HL-60 (cell line): ENCODE measurements around the gene ANO1.

ENCODE experiments used
- DNase-seq, 2 experiments: peaks; one replicate each; pipeline ENCODE4 v3.0.0-alpha.2; 2010 to 2020; ENCODE audit warnings: low read depth in 1 of 2, low spot score in 1 of 2
- H3K27ac ChIP-seq: fragments of 250-450 bp; sonication (Bioruptor Pico); replicated peaks from 2 replicates; pipeline ENCODE4 v1.5.1; 2020; ENCODE audit warnings: mild to moderate bottlenecking, moderate library complexity
- H3K27me3 ChIP-seq: fragments of 250-450 bp; sonication (Bioruptor Pico); 2 replicates; pipeline ENCODE4 v1.5.1; 2021; ENCODE audit warnings: mild to moderate bottlenecking, moderate library complexity; ENCODE audit not compliant: insufficient read depth, poor library complexity, severe bottlenecking
- H3K4me3 ChIP-seq: replicated peaks from 2 replicates; pipeline ENCODE4 v1.5.1; 2011; ENCODE audit warnings: mild to moderate bottlenecking, control low read depth, low read length; ENCODE audit not compliant: insufficient read depth
- GABPA ChIP-seq: IDR thresholded peaks from 2 replicates; pipeline ENCODE4 v1.6.1; 2012; ENCODE audit warnings: low read depth
- POLR2AphosphoS5 ChIP-seq: IDR thresholded peaks from 2 replicates; pipeline ENCODE4 v1.6.1; 2012; ENCODE audit warnings: low read depth
- SPI1 ChIP-seq: IDR thresholded peaks from 2 replicates; pipeline ENCODE4 v1.6.1; 2012; ENCODE audit warnings: low read depth, mild to moderate bottlenecking, borderline replicate concordance
- TF ChIP-seq, protein P1 (sequence below): IDR thresholded peaks from 2 replicates; pipeline ENCODE4 v1.6.1; 2012; ENCODE audit warnings: low read depth; ENCODE audit not compliant: insufficient replicate concordance
- TF ChIP-seq, protein P2 (sequence below): IDR thresholded peaks from one replicate; pipeline ENCODE4 v1.5.1; 2011; ENCODE audit warnings: low read length, control low read depth, inconsistent platforms; ENCODE audit not compliant: insufficient read depth

Gene ANO1

DNA sequence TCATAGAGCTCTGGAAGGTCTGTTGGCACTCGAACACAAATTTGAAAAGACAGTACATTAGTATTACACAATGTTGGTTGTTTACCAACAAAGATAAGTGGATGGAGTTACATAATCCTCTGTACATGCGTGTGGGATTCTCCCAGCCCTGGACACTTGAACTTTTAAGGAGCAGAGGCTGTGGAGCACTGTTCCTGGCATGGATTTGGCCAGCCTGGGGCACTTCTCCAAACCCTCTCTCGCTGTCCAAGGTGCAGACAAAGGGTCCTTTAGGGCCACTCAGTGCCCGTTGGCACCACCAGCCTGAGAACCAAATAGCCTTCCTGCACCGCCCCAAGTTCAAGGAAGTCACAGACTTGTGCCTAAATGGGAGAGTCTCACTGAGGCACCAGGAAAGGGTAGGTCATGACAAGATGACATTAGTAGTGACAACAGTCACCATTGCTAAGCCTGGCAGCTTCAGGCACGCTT, 1.6 kb upstream of the ANO1 start:
- TF ChIP-seq GABPA (no peak), SPI1 (no peak)
- TF ChIP-seq, protein P1, sequence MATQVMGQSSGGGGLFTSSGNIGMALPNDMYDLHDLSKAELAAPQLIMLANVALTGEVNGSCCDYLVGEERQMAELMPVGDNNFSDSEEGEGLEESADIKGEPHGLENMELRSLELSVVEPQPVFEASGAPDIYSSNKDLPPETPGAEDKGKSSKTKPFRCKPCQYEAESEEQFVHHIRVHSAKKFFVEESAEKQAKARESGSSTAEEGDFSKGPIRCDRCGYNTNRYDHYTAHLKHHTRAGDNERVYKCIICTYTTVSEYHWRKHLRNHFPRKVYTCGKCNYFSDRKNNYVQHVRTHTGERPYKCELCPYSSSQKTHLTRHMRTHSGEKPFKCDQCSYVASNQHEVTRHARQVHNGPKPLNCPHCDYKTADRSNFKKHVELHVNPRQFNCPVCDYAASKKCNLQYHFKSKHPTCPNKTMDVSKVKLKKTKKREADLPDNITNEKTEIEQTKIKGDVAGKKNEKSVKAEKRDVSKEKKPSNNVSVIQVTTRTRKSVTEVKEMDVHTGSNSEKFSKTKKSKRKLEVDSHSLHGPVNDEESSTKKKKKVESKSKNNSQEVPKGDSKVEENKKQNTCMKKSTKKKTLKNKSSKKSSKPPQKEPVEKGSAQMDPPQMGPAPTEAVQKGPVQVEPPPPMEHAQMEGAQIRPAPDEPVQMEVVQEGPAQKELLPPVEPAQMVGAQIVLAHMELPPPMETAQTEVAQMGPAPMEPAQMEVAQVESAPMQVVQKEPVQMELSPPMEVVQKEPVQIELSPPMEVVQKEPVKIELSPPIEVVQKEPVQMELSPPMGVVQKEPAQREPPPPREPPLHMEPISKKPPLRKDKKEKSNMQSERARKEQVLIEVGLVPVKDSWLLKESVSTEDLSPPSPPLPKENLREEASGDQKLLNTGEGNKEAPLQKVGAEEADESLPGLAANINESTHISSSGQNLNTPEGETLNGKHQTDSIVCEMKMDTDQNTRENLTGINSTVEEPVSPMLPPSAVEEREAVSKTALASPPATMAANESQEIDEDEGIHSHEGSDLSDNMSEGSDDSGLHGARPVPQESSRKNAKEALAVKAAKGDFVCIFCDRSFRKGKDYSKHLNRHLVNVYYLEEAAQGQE: no peak
- no peak for DNase-seq
- H3K27me3 ChIP-seq: peaks cover 32% of the 10 kb centered on the region
- no peak overlapping the region for H3K4me3 ChIP-seq
- no peak overlapping the region for H3K27ac ChIP-seq

DNA sequence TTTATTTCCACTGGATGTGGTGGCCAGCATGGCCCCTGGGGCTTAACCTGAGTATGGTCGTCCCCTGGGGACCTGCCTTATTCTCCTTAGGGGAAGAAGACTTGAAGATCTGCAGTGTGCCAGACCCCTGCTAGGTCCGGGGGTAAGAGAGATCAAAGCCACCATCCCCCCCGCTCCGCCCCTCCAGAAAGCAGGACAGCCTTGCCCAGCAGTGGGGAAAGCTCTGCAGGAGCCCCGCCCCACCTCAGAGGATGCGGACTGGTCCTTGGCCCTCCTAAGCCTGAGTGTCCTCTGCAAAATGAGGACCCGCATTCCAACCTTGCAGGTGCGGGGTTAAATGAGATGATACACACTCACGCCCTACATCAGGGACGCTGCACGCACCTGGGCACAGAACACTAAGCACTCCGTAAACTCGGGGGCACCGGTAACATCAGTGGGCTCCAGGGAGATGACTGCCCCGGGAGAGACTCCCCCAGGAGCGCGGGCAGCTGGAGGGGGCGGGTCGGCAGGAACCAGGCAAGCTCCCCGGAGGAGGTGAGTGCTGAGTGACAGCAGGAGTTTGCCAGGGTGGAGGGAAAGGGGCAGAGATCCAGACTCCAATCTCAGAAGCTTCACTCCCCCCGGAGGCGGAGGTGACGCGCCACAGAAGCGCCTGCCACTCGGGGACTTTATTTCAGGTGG, 564 bp upstream of the ANO1 start:
- no peak for TF ChIP-seq GABPA
- TF ChIP-seq, protein P2, sequence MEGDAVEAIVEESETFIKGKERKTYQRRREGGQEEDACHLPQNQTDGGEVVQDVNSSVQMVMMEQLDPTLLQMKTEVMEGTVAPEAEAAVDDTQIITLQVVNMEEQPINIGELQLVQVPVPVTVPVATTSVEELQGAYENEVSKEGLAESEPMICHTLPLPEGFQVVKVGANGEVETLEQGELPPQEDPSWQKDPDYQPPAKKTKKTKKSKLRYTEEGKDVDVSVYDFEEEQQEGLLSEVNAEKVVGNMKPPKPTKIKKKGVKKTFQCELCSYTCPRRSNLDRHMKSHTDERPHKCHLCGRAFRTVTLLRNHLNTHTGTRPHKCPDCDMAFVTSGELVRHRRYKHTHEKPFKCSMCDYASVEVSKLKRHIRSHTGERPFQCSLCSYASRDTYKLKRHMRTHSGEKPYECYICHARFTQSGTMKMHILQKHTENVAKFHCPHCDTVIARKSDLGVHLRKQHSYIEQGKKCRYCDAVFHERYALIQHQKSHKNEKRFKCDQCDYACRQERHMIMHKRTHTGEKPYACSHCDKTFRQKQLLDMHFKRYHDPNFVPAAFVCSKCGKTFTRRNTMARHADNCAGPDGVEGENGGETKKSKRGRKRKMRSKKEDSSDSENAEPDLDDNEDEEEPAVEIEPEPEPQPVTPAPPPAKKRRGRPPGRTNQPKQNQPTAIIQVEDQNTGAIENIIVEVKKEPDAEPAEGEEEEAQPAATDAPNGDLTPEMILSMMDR: no peak
- TF ChIP-seq, protein P1: no peak
- TF ChIP-seq SPI1: no peak
- TF ChIP-seq POLR2AphosphoS5: no peak
- Histone ChIP-seq H3K27ac (no peak overlapping the region), H3K27me3 (peaks cover 30% of the 10 kb centered on the region), H3K4me3 (no peak overlapping the region)
- DNase-seq: no peak

DNA sequence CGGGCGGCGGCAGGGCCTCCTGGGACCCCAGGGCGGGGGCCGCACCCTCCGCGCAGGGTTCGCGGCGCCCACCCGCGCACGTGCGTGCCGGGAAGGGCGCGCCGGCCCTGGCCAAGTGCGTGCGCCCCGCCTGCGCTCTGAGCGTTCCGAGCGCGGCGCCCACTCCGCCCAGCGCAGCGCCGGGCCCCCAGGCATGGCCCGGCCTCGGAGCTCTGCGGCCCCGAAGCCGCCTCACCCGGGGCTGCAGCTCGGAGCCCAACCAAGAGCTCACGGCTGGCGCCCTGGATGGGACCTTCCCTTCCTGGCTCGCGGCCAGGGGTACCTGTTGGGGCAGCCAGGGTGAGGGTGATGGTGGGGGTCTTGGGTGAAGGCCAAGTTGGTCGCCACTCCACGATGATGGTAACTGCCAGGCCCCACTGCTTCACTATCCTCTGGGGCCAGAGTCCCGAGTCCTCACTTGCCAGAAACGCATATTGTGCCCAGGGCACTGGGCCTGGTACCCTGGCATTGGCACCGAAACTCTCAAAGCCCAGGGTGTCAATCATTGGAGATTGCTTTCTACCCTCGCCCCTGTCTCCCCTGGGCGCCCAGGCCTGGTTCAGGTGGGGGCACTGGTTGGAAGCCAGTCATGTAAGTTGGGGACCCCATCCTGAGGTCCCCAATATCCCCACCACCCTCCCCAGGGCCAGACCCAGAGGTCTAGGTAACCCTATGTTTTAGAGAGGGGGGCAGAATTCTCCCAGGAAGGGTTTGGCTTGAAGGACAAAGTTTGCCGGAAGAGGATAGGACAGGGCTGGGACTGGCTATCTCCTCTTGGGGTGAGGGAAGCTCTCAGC, 882 bp downstream of the ANO1 start:
- Histone ChIP-seq H3K27ac (no peak overlapping the region), H3K4me3 (no peak overlapping the region), H3K27me3 (peaks cover 22% of the 10 kb centered on the region)
- TF ChIP-seq GABPA (no peak), POLR2AphosphoS5 (no peak), SPI1 (no peak)
- TF ChIP-seq, protein P1: no peak
- TF ChIP-seq, protein P2: no peak
- DNase-seq: no peak
